Epithelial cell of proximal tubule (primary cell): ENCODE data around the gene SELENOT. TPM values are rescaled to one million over a fixed set of nuclear protein-coding genes. Genes with fewer than 3 reads are reported as not detected.
A peak's percentile ranks its signal among the peaks of the same experiment; 100 is the strongest.
"Not testable (repeated sequence)": the region's sequence is repeated elsewhere in the genome, so short reads cannot be mapped to it uniquely, and the experiment has no call there.

Experiments
- DNase-seq: peaks from one replicate; pipeline ENCODE4 v3.0.0-alpha.2; 2011; ENCODE audit warnings: low read depth
- H3K4me3 ChIP-seq: 2 replicates; pipeline ENCODE4 v1.5.1; 2011; ENCODE audit warnings: low read depth, mild to moderate bottlenecking, low read length
- total RNA-seq: library from RNA; depleted of rRNA; stranded (reverse); fragments of >200 nt; gene quantifications from 2 replicates; pipeline ENCODE4 v1.2.3, GENCODE V29; 2015
- TF ChIP-seq, protein P1 (sequence below): conservative IDR thresholded peaks from 2 replicates; pipeline ENCODE4 v1.5.1; 2012; ENCODE audit warnings: low read depth, mild to moderate bottlenecking, low read length

Gene SELENOT
- total RNA-seq, 1 donor from 2014 or later, result 104 TPM

DNA sequence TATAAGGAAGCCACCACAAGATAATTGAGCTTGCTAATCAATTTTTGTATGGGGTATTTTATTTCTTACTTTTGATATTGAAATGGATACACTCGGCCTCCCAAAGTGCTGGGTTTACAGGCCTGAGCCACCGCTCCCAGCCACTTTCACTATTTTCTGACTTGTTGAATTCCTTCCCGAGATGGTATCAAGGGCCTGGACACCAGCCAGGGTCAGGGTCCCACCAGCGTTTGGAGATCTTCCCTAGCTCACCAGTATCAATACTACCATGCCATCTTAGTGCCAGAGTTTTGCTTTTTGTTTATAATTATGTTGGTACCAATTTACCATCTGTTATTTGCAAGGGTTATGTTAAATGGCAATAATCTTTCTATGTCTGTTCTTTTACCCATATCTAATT, 5.5 kb upstream of the SELENOT start:
- no peak for DNase-seq
- no peak overlapping the region for H3K4me3 ChIP-seq
- TF ChIP-seq, protein P1, sequence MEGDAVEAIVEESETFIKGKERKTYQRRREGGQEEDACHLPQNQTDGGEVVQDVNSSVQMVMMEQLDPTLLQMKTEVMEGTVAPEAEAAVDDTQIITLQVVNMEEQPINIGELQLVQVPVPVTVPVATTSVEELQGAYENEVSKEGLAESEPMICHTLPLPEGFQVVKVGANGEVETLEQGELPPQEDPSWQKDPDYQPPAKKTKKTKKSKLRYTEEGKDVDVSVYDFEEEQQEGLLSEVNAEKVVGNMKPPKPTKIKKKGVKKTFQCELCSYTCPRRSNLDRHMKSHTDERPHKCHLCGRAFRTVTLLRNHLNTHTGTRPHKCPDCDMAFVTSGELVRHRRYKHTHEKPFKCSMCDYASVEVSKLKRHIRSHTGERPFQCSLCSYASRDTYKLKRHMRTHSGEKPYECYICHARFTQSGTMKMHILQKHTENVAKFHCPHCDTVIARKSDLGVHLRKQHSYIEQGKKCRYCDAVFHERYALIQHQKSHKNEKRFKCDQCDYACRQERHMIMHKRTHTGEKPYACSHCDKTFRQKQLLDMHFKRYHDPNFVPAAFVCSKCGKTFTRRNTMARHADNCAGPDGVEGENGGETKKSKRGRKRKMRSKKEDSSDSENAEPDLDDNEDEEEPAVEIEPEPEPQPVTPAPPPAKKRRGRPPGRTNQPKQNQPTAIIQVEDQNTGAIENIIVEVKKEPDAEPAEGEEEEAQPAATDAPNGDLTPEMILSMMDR, result no peak

DNA sequence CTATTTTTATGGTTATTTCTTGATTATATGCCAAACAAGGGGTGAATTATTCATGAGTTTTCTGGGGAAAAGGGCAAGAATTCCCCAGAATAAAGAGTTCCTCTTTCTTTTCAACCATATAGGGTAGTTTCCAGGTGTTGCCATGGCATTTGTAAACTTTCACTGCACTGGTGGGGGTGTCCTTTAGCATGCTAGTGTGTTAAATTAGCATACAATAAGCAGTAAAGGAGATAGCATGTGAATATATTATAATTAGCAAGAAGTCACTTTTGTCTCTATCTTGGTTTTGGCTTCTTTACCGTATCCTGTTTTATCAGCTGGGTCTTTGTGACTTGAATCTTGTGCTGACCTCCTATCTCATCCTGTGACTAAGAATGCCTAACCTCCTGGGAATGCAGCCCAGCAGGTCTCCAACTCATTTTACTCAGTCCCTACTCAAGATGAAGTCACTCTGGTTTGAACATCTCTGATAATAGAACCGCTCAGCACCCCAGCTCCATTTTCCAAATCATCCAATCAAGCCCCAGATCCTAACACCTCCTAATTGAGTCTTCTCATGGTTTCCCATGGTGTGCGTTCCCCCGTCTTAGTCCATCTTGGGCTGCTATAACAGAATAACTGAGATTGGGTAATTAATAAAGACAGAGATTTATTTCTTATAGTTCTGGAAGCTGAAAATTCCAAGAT, 3.4 kb upstream of the SELENOT start:
- H3K4me3 ChIP-seq, result no peak overlapping the region
- DNase-seq, result peak; percentile 29
- TF ChIP-seq, protein P1, result no peak

DNA sequence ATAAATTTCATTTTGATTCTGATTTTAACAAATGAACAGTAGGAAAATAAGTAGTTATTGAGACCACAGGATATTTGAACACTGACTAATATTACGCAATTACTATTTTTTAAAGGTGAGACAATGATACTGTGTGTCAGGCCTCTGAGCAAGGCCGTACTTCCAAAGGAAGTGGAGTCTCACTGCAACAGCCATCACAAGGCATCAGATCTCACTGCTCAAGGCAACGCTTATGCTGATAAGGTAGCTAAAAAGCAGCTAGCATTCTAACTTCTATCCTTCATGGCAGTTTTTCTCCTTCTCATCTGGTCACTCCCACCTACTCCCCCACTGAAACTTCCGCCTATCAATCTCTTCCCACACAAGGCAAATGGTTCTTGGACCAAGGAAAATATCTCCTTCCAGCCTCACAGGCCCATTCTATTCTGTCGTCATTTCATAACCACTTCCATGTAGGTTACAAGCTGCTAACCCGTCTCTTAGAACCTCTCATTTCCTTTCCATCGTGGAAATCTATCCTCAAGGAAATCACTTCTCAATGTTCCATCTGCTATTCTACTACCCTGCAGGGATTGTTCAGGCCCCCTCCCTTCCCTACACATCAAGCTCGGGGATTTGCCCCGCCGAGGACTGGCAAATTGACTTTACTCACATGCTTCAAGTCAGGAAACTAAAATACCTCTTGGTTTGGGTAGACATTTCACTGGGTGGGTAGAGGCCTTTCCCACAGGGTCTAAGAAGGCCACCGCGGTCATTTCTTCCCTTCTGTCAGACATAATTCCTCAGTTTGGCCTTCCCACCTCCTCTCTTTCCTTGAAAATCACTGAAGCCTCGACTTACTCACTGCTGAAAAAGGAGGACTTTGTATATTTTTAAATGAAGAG, 2.2 kb upstream of the SELENOT start:
- DNase-seq, H3K4me3 ChIP-seq: not testable (repeated sequence)

DNA sequence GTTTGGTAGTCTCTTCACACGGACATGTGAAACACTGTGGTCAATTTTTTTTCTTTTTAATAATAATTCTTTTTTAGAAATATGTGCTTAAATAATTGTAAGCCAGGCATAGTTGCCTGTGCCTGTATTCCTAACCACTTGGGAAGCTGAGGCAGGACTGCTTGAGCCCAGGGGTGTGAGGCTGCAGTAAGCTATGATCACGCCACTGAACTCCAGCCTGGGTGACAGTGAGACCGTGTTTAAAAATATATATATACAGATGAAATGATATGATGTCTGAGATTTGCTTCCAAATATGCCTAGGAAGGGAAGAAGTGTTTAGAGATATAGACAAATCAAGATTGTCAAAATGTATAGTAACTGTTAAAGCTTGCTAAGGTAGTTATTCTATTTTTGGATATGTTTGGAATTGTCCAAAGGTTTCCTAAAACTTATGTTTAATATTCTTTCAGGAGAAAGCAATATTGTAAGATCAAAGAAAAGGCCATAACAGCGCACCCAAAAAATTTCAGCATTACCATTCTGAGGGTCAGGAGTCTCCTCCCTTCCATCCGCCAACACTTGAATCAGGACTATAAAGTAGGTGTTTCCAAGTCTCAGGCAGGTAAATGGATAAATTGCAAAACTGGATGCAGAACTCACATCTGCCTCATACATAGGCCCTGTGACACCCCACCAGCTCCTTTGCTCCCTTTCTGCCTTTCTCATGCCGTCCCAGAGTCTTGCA, 532 bp upstream of the SELENOT start:
- DNase-seq, result no peak
- H3K4me3 ChIP-seq, result peak overlapping the region; percentile 93
- TF ChIP-seq, protein P1, result no peak

DNA sequence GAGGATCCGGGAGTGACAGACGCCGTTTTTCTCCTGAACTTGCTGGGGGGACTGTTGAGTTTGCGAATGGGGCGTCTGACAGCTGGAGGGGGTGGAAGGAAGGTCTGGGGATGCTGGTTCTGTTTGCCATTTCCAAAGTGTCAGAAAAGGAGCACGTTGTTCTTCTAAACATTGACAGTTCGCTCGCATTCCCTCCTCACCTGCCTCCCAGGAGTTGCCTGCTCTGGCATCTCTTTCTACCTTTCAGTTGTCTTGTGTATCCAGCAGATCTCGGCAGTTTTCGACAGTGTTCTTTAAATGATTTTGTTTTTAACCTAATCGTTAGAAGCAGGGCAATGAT, 829 bp downstream of the SELENOT start:
- H3K4me3 ChIP-seq, result peak overlapping the region; percentile 93
- TF ChIP-seq, protein P1, result no peak
- DNase-seq, result no peak

DNA sequence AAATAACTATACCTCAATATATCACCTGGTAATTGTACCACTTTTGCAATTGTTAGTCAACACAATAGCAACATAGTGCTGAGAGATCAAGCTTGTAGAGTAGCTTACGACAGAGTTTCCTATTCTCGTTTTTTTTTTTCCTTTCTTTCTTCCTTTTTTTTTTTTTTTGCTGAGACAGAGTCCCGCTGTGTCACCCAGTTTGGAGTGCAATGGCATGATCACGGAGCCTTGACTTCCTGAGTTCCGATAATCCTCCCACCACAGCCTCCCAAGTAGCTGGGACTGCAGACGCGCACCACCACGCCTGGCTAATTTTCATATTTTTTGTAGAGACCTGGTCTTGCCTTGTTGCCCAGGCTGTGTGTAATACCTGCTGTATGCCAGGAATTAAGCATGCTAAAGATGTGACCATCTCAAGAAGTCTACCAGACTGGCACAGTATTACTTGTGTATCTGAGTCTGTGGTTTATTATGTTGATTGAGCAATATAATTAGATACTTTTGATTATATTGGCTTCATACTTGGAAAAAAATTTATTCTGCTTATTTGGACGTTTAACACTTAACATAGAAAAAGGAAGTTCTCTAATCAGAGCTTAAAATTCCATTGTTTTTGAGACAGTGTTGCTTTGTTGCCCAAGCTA, 3.0 kb downstream of the SELENOT start:
- no peak overlapping the region for H3K4me3 ChIP-seq
- TF ChIP-seq, protein P1, result no peak
- DNase-seq, result no peak
